Prostate gland (tissue), 2 donors: ENCODE results near the gene CHKA. TPM values are rescaled to one million over a fixed set of nuclear protein-coding genes. Genes with fewer than 3 reads are reported as not detected.

ENCODE experiments used
- DNase-seq: peaks from one replicate; pipeline ENCODE4 v3.0.0-alpha.2; 2019; ENCODE audit warnings: low spot score
- H3K27ac ChIP-seq, 2 donors: fragments of 200-600 bp; sonication (generic); 2 replicates each; pipeline ENCODE4 v1.5.1; 2017 to 2019
- H3K27me3 ChIP-seq: fragments of 200-600 bp; sonication (generic); replicated peaks from 2 replicates; pipeline ENCODE4 v1.5.1; 2019; ENCODE audit not compliant: insufficient read depth
- H3K36me3 ChIP-seq, 2 donors: fragments of 200-600 bp; sonication (generic); 1 replicate in 1 of 2; 2 replicates in 1 of 2; pipeline versions ENCODE4 v1.5.1 to v1.8.1; 2017 to 2019
- H3K4me1 ChIP-seq: fragments of 200-600 bp; sonication (generic); replicated peaks from 2 replicates; pipeline ENCODE4 v1.5.1; 2019
- H3K4me3 ChIP-seq, 2 donors: fragments of 200-600 bp; sonication (generic); 2 replicates each; pipeline ENCODE4 v1.5.1; 2017 to 2019
- H3K9me3 ChIP-seq: fragments of 200-600 bp; sonication (generic); 2 replicates; pipeline ENCODE4 v1.5.1; 2017
- POLR2A ChIP-seq: fragments of 450-650 bp; IDR thresholded peaks from one replicate; pipeline ENCODE4 v1.6.1; 2016; ENCODE audit warnings: antibody characterized with exemption, mild to moderate bottlenecking
- POLR2AphosphoS5 ChIP-seq: sonication (generic); formaldehyde crosslinking; IDR thresholded peaks from one replicate; pipeline ENCODE4 v1.6.1; 2017; ENCODE audit warnings: antibody characterized with exemption
- WGBS: methylation state at CpG from one replicate; pipeline ENCODE4 v1.1.5; 2018; 5-methylcytosine and 5-hydroxymethylcytosine counted together
- intact Hi-C: fragments of 100-400 bp; cut with DNase I; formaldehyde crosslinking; loops from one replicate; pipeline ENCODE4 v1.14.2; 2022
- total RNA-seq, 2 donors: library from RNA; depleted of rRNA; stranded (reverse); fragments of >200 nt; gene quantifications; one replicate each; pipeline ENCODE4 v1.1.0, GENCODE V29; 2016
- TF ChIP-seq, protein P1 (sequence below), 4 experiments: fragments of 200-600 bp in 2 of 4; fragments of 450-650 bp in 2 of 4; sonication (generic) in 2 of 4; IDR thresholded peaks; 1 replicate in 3 of 4; 2 replicates in 1 of 4; pipeline ENCODE4 v1.5.1; 2016 to 2019; ENCODE audit warnings: antibody characterized with exemption in 4 of 4, mild to moderate bottlenecking in 2 of 4, moderate library complexity in 2 of 4

CHKA gene
- total RNA-seq, 2 donors from 2014 or later: 88.6 to 93.4 TPM

- Histone ChIP-seq H3K4me3 (no peak overlapping the region), H3K4me1 (peaks cover 10% of the 10 kb centered on the region), H3K27me3 (no peaks in the 10 kb centered on the region), H3K9me3 (no peaks in the 10 kb centered on the region), H3K27ac (no peak overlapping the region), H3K36me3 (peaks cover 0 to 3% of the 10 kb centered on the region in 2 donors)
- DNase-seq: no peak
- TF ChIP-seq POLR2A: no peak
- no peak for TF ChIP-seq POLR2AphosphoS5
- TF ChIP-seq, protein P1, sequence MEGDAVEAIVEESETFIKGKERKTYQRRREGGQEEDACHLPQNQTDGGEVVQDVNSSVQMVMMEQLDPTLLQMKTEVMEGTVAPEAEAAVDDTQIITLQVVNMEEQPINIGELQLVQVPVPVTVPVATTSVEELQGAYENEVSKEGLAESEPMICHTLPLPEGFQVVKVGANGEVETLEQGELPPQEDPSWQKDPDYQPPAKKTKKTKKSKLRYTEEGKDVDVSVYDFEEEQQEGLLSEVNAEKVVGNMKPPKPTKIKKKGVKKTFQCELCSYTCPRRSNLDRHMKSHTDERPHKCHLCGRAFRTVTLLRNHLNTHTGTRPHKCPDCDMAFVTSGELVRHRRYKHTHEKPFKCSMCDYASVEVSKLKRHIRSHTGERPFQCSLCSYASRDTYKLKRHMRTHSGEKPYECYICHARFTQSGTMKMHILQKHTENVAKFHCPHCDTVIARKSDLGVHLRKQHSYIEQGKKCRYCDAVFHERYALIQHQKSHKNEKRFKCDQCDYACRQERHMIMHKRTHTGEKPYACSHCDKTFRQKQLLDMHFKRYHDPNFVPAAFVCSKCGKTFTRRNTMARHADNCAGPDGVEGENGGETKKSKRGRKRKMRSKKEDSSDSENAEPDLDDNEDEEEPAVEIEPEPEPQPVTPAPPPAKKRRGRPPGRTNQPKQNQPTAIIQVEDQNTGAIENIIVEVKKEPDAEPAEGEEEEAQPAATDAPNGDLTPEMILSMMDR (IDR thresholded peaks at IDR 0.05): no peak
- WGBS: 80% methylated on average over 10 of the region's 10 CpGs
- intact Hi-C loops: loop anchor here (10.0 kb wide), 1 partner anchor 130 kb away; no protein-coding TSS in a partner anchor
These were observed 46.4 kb downstream of the CHKA start for GRCh38 chr11:68074584-68075352.

DNA sequence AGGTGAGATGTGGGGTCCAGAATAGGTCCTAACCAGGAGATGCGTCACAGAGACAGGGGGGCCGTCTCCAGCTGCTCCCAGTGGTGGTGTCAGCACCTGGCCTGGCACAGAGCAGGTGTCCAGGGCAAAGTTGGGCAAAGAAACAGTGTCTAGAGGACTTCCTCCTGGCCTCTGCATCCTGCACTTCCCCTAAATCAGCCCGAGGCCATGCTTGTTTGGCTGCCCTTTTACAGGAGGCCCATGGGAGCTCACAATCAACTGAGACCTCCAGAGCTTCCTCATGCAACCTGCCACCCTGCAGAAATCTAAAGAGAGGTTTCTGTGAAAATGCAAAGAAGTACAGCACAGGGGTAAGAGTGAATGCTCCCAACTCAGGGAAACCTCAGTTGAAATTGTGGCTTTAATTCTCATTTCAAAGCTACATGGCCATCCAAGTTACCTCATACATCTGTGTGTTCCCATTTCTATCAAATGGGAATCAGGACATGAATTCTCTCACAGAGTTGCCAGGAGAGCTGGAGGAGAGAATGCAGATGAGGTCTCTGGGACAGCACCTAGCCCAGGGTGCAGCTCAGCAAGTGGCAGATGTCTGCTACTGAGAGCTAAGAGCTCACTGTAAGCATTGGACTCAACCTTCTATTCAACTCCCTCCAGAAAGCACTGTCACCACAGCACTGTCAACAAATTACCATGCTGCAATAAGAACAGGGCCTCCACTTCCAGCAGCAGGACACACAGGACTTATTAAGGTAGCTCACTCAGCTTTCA, 49.7 kb downstream of the CHKA start:
- Histone ChIP-seq H3K9me3 (no peaks in the 10 kb centered on the region), H3K36me3 (peaks cover 5 to 9% of the 10 kb centered on the region in 2 donors), H3K27ac (no peak overlapping the region), H3K4me3 (no peak overlapping the region), H3K4me1 (no peaks in the 10 kb centered on the region), H3K27me3 (no peaks in the 10 kb centered on the region)
- TF ChIP-seq POLR2A (no peak), POLR2AphosphoS5 (no peak)
- TF ChIP-seq, protein P1 (IDR thresholded peaks at IDR 0.05): no peak
- 70% methylated on average over 3 of the region's 3 CpGs for WGBS
- no peak for DNase-seq
- intact Hi-C loops: loop anchor here (10.0 kb wide), 1 partner anchor 133 kb away; no protein-coding TSS in a partner anchor

DNA sequence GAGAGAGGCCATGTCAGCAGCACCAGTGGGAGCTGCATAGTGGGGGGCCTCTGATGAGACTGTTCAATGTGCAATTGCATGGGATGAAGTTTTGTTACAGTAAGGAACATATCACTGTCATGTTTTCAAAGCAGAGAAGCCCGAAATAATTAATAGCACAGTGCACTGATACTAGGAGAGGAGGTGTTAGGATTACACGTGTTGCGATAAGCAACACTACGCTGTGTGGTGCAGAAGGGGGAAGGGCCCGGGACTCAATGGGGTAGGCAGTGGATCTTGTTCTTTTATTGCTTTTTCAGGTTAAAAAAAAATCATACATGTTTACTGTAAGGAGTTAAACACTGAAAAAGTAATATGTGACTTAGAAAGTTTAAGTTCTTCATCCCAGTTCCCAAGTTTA, 53.2 kb downstream of the CHKA start:
- DNase-seq: no peak
- no peaks in the 10 kb centered on the region for H3K9me3 ChIP-seq
- WGBS: 93% methylated on average over 5 of the region's 5 CpGs
- no peaks in the 10 kb centered on the region for H3K4me1 ChIP-seq
- H3K4me3 ChIP-seq: no peak overlapping the region
- no peaks in the 10 kb centered on the region for H3K27me3 ChIP-seq
- no peak overlapping the region for H3K27ac ChIP-seq
- TF ChIP-seq, protein P1 (IDR thresholded peaks at IDR 0.05): no peak
- TF ChIP-seq POLR2AphosphoS5 (no peak), POLR2A (no peak)
- intact Hi-C loops: no loop called here
- peaks cover 5 to 6% of the 10 kb centered on the region in 2 donors for H3K36me3 ChIP-seq

DNA sequence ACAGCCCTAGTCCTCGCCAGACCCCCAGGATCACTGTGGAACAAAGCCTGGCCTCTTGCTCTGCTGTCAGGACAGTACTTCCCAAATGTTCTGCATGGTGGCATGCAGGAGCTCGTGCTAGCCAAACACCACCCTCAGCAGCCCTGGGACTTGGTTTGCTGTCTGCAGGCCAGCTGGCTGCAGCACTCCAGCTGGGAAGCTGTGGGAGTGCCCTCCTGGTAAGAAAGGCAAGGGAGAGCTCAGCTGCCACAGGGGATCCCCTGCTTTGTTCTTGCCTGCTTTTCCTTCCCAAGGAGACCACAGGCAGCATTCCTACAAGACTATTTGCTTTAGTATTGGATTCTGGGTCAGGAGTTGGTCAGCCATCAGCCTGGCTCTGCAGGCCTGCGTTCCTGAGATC, 54.4 kb downstream of the CHKA start:
- no peak for DNase-seq
- H3K4me1 ChIP-seq: no peaks in the 10 kb centered on the region
- H3K27me3 ChIP-seq: no peaks in the 10 kb centered on the region
- WGBS: 94% methylated on average over 2 of the region's 3 CpGs
- peaks cover 10 to 11% of the 10 kb centered on the region in 2 donors for H3K36me3 ChIP-seq
- no peak overlapping the region for H3K4me3 ChIP-seq
- H3K27ac ChIP-seq: no peak overlapping the region
- TF ChIP-seq POLR2AphosphoS5: peak; percentile 21
- no peak for TF ChIP-seq POLR2A
- H3K9me3 ChIP-seq: no peaks in the 10 kb centered on the region
- intact Hi-C loops: no loop called here

DNA sequence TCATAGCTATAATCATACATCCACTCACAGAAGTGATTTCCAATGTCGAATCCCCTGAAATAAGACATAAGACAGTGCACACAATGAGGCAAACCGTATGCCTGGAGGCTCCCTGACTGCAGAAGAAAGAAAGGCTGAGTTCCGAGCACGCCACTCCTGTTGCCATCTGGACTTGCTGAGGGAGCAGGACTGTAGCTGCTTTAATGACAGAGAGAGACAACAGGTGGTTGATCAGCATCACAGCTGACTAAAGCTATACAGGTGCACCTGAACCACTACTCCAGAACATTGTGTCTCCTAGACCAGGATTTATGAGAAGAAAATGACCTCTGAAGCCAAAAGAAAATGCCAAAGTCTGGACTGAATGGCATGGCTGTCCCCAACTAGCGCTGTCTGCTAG, 55.3 kb downstream of the CHKA start:
- 78% methylated on average over 5 of the region's 5 CpGs for WGBS
- DNase-seq: no peak
- Histone ChIP-seq H3K36me3 (peaks cover 14 to 17% of the 10 kb centered on the region in 2 donors), H3K27ac (peak overlapping the region in 1 of 2 donors; percentile 40), H3K27me3 (no peaks in the 10 kb centered on the region), H3K4me1 (no peaks in the 10 kb centered on the region), H3K4me3 (no peak overlapping the region), H3K9me3 (no peaks in the 10 kb centered on the region)
- intact Hi-C loops: no loop called here
- peak; percentile 43 for TF ChIP-seq POLR2AphosphoS5
- no peak for TF ChIP-seq POLR2A
- TF ChIP-seq, protein P1 (IDR thresholded peaks at IDR 0.05): no peak
